Ishikawa (cell line): ENCODE results near the gene ADIPOR1.
A peak's percentile ranks its signal among the peaks of the same experiment; 100 is the strongest.

Source experiments
- CEBPB ChIP-seq: IDR thresholded peaks from 2 replicates; pipeline ENCODE4 v1.6.1; 2012
- CREB1 ChIP-seq: IDR thresholded peaks from 2 replicates; pipeline ENCODE4 v1.6.1; 2012; ENCODE audit warnings: low read depth
- EGR1 ChIP-seq: IDR thresholded peaks from 2 replicates; pipeline ENCODE4 v1.6.1; 2012
- EP300 ChIP-seq: IDR thresholded peaks from 2 replicates; pipeline ENCODE4 v1.6.1; 2012; ENCODE audit warnings: borderline replicate concordance
- MAX ChIP-seq: IDR thresholded peaks from 2 replicates; pipeline ENCODE4 v1.6.1; 2012
- NFIC ChIP-seq: IDR thresholded peaks from 2 replicates; pipeline ENCODE4 v1.6.1; 2012
- RAD21 ChIP-seq: IDR thresholded peaks from 2 replicates; pipeline ENCODE4 v1.6.1; 2012; ENCODE audit warnings: low read depth
- REST ChIP-seq: IDR thresholded peaks from 2 replicates; pipeline ENCODE4 v1.6.1; 2012; ENCODE audit warnings: low read depth, mild to moderate bottlenecking
- TAF1 ChIP-seq: IDR thresholded peaks from 2 replicates; pipeline ENCODE4 v1.6.1; 2012; ENCODE audit warnings: low read depth, mild to moderate bottlenecking
- TCF12 ChIP-seq: IDR thresholded peaks from 2 replicates; pipeline ENCODE4 v1.6.1; 2012; ENCODE audit warnings: low read depth
- TEAD4 ChIP-seq: IDR thresholded peaks from 2 replicates; pipeline ENCODE4 v1.6.1; 2012
- YY1 ChIP-seq: IDR thresholded peaks from 2 replicates; pipeline ENCODE4 v1.6.1; 2012; ENCODE audit warnings: low read depth

DNA sequence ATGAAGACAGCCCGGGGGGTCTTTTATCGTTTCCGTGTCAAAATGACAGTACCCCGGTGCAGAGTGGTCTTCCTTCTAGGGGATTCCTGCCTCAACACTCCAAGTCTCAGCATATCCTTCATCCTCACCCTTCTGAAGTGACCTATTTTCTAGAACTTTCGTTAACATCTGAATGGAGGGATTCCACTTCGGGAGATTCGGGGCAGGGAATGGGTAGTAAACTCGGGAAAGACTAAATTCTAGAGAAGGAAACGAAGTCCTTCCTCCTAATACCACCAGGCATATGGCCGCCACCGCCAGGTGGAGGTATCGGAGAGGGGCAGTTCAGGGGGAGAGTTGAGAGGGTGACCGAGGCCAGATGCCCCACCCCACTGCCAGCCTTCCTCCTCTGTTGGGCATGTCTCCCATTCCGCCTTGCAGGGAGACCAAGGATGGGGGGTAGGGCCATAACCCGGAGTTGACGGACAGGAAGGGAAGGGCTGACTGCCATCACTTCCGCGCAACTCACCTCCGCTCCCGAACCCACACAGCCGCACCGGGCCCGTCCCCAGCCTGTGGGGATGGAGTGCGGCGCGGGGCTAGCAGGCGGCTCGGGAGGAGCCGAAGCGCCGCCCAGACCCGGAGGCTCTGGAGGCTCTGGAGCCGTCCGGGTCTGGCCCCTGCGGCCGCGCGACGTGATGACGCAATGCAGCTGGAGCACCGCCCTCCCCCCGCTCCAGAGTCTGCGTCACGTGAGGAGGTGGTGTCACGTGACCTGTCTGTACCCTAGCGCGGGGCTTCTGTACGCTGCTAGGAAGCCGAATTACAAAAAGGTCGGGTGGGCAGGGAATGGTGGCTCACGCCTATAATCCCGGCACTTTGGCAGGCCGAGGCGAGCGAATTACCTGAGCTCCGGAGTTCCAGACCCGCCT, 31.3 kb downstream of the ADIPOR1 start, which contains the start of gene KLHL12:
- TF ChIP-seq REST (no peak), MAX (peak; percentile 67), CEBPB (peak; percentile 85), EP300 (peak; percentile 58), TAF1 (peak; percentile 87), TCF12 (peak; percentile 71), RAD21 (no peak), NFIC (no peak), EGR1 (no peak), CREB1 (peak; percentile 91), YY1 (peak; percentile 67), TEAD4 (no peak)
